HEK293 (cell line): ENCODE results near the gene CYP11A1.

Experiments used
- GLI2 ChIP-seq: fragments of 450-650 bp; formaldehyde crosslinking; IDR thresholded peaks from 2 replicates; pipeline ENCODE4; 2017; ENCODE audit warnings: missing biosample characterization, missing genetic modification characterization, low read depth, borderline replicate concordance
- GLI4 ChIP-seq: fragments of 450-650 bp; formaldehyde crosslinking; IDR thresholded peaks from 2 replicates; pipeline ENCODE4 v1.5.1; 2016; ENCODE audit warnings: missing biosample characterization, missing genetic modification characterization
- SP3 ChIP-seq: fragments of 450-650 bp; formaldehyde crosslinking; IDR thresholded peaks from 2 replicates; pipeline ENCODE4 v1.5.1; 2016; ENCODE audit warnings: missing biosample characterization, missing genetic modification characterization
- ZBTB1 ChIP-seq: fragments of 450-650 bp; formaldehyde crosslinking; IDR thresholded peaks from 2 replicates; pipeline ENCODE4 v1.5.1; 2016; ENCODE audit warnings: missing biosample characterization, missing genetic modification characterization
- ZNF223 ChIP-seq: fragments of 450-650 bp; formaldehyde crosslinking; IDR thresholded peaks from 2 replicates; pipeline ENCODE4 v1.5.1; 2016; ENCODE audit warnings: missing biosample characterization, missing genetic modification characterization
- ZNF266 ChIP-seq: fragments of 450-650 bp; formaldehyde crosslinking; IDR thresholded peaks from 2 replicates; pipeline ENCODE4 v1.5.1; 2016; ENCODE audit warnings: missing biosample characterization, missing genetic modification characterization, low read depth
- ZNF37A ChIP-seq: fragments of 450-650 bp; IDR thresholded peaks from 2 replicates; pipeline ENCODE4 v1.5.1; 2018; ENCODE audit warnings: missing biosample characterization, missing genetic modification characterization
- ZNF394 ChIP-seq: fragments of 450-650 bp; formaldehyde crosslinking; IDR thresholded peaks from 2 replicates; pipeline ENCODE4 v1.5.1; 2016; ENCODE audit warnings: missing biosample characterization, missing genetic modification characterization, mild to moderate bottlenecking, moderate library complexity, borderline replicate concordance
- ZNF549 ChIP-seq: fragments of 450-650 bp; IDR thresholded peaks from 2 replicates; pipeline ENCODE4 v1.5.1; 2018; ENCODE audit warnings: missing biosample characterization, missing genetic modification characterization, mild to moderate bottlenecking, inconsistent platforms, moderate library complexity
- ZNF561 ChIP-seq: fragments of 450-650 bp; IDR thresholded peaks from 2 replicates; pipeline ENCODE4 v1.5.1; 2018; ENCODE audit warnings: missing biosample characterization, missing genetic modification characterization, borderline replicate concordance
- ZNF623 ChIP-seq: fragments of 450-650 bp; formaldehyde crosslinking; IDR thresholded peaks from 2 replicates; pipeline ENCODE4 v1.5.1; 2016; ENCODE audit warnings: missing biosample characterization, missing genetic modification characterization
- ZNF658 ChIP-seq: fragments of 450-650 bp; formaldehyde crosslinking; IDR thresholded peaks from 2 replicates; pipeline ENCODE4; 2016; ENCODE audit warnings: missing biosample characterization, missing genetic modification characterization
- ZNF768 ChIP-seq: fragments of 450-650 bp; formaldehyde crosslinking; IDR thresholded peaks from 2 replicates; pipeline ENCODE4 v1.5.1; 2018; ENCODE audit warnings: missing biosample characterization, mild to moderate bottlenecking, missing genetic modification characterization
- ZNF792 ChIP-seq: fragments of 450-650 bp; formaldehyde crosslinking; IDR thresholded peaks from 2 replicates; pipeline ENCODE4 v1.5.1; 2016; ENCODE audit warnings: missing biosample characterization, missing genetic modification characterization
- TF ChIP-seq, protein P1 (sequence below): fragments of 450-650 bp; formaldehyde crosslinking; IDR thresholded peaks from 2 replicates; pipeline ENCODE4 v1.5.1; 2016; ENCODE audit warnings: missing biosample characterization, missing genetic modification characterization, borderline replicate concordance
- TF ChIP-seq, protein P2 (sequence below): fragments of 450-650 bp; formaldehyde crosslinking; IDR thresholded peaks from 2 replicates; pipeline ENCODE4 v1.5.1; 2016; ENCODE audit warnings: missing biosample characterization, missing genetic modification characterization, borderline replicate concordance
- TF ChIP-seq, protein P3 (sequence below): fragments of 450-650 bp; IDR thresholded peaks from 2 replicates; pipeline ENCODE4 v1.5.1; 2018; ENCODE audit warnings: missing biosample characterization, missing genetic modification characterization
- TF ChIP-seq, protein P4 (sequence below): fragments of 450-650 bp; formaldehyde crosslinking; IDR thresholded peaks from 2 replicates; pipeline ENCODE4; 2016; ENCODE audit warnings: missing biosample characterization, missing genetic modification characterization
- TF ChIP-seq, protein P5 (sequence below): fragments of 450-650 bp; formaldehyde crosslinking; IDR thresholded peaks from 2 replicates; pipeline ENCODE4 v1.5.1; 2016; ENCODE audit warnings: missing biosample characterization, missing genetic modification characterization
- TF ChIP-seq, protein P6 (sequence below): fragments of 450-650 bp; formaldehyde crosslinking; IDR thresholded peaks from 2 replicates; pipeline ENCODE4 v1.5.1; 2017; ENCODE audit warnings: missing biosample characterization, missing genetic modification characterization
- TF ChIP-seq, protein P7 (sequence below): fragments of 450-650 bp; formaldehyde crosslinking; IDR thresholded peaks from 2 replicates; pipeline ENCODE4 v1.5.1; 2016; ENCODE audit warnings: missing biosample characterization, missing genetic modification characterization, borderline replicate concordance

CYP11A1 gene

DNA sequence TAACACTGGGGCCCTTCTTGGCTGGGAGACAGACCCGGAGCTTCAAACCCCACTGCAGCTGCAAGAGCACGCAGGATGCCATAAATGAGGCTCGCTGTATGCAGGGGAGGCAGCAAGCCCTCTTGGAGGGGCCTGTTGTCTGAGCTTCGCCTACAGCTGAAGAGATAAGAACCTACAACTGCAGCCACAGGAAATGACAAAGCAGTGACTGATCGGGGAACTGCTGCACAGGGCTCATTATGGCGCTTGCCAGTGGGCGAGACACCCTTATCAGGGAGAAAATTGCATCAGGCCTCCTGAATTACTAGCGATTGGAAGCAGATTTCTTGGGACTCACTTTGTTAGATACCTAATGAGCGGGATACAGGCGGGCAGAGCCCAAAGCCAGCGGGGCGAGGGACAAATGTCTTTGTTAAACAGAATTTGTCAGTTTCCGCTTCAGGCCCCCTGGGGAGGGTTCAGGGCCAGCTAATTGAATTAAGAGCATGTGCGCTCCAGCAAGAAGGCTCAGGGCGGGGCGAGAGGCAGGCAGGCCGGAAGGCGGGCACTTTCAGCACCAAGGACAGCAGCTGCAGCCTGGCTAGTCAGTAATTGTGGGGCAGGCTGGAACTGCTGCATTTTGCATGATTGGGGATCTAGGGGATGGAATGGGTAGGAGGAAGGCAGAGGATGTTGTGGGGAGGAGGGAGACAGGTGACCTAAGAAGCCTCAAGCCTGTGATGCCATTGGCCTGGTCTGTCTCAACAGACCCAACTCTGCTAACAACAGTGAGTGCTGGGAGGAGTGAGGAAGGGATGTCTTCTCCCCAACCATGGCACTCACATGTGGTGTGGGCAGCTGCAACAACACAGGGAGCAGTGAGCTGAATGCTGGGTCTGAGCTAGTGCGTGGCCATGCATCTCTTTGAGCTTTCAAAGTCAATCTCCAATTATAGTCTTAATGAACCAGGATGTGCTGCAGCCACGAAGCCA, 76.1 kb downstream of the CYP11A1 start (continued):
- TF ChIP-seq, protein P1, sequence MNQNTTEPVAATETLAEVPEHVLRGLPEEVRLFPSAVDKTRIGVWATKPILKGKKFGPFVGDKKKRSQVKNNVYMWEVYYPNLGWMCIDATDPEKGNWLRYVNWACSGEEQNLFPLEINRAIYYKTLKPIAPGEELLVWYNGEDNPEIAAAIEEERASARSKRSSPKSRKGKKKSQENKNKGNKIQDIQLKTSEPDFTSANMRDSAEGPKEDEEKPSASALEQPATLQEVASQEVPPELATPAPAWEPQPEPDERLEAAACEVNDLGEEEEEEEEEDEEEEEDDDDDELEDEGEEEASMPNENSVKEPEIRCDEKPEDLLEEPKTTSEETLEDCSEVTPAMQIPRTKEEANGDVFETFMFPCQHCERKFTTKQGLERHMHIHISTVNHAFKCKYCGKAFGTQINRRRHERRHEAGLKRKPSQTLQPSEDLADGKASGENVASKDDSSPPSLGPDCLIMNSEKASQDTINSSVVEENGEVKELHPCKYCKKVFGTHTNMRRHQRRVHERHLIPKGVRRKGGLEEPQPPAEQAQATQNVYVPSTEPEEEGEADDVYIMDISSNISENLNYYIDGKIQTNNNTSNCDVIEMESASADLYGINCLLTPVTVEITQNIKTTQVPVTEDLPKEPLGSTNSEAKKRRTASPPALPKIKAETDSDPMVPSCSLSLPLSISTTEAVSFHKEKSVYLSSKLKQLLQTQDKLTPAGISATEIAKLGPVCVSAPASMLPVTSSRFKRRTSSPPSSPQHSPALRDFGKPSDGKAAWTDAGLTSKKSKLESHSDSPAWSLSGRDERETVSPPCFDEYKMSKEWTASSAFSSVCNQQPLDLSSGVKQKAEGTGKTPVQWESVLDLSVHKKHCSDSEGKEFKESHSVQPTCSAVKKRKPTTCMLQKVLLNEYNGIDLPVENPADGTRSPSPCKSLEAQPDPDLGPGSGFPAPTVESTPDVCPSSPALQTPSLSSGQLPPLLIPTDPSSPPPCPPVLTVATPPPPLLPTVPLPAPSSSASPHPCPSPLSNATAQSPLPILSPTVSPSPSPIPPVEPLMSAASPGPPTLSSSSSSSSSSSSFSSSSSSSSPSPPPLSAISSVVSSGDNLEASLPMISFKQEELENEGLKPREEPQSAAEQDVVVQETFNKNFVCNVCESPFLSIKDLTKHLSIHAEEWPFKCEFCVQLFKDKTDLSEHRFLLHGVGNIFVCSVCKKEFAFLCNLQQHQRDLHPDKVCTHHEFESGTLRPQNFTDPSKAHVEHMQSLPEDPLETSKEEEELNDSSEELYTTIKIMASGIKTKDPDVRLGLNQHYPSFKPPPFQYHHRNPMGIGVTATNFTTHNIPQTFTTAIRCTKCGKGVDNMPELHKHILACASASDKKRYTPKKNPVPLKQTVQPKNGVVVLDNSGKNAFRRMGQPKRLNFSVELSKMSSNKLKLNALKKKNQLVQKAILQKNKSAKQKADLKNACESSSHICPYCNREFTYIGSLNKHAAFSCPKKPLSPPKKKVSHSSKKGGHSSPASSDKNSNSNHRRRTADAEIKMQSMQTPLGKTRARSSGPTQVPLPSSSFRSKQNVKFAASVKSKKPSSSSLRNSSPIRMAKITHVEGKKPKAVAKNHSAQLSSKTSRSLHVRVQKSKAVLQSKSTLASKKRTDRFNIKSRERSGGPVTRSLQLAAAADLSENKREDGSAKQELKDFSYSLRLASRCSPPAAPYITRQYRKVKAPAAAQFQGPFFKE (tag by site-specific recombination), result peak; percentile 44
- TF ChIP-seq ZNF768 (no peak), ZNF623 (tag by site-specific recombination) (0 out of 2 replicates have a peak, but pooled peaks have one; percentile 11), SP3 (tag by site-specific recombination) (peak; percentile 67), ZNF792 (tag by site-specific recombination) (no peak), ZNF394 (tag by site-specific recombination) (peak; percentile 69; the same call in 1 of the 2 replicates), ZNF266 (tag by site-specific recombination) (no peak), ZBTB1 (tag by site-specific recombination) (no peak), ZNF549 (tag by site-specific recombination) (no peak), ZNF658 (tag by site-specific recombination) (no peak), GLI2 (tag by site-specific recombination) (no peak), ZNF37A (tag by site-specific recombination) (no peak), ZNF561 (tag by site-specific recombination) (no peak), ZNF223 (tag by site-specific recombination) (no peak), GLI4 (tag by site-specific recombination) (no peak)
- TF ChIP-seq, protein P2, sequence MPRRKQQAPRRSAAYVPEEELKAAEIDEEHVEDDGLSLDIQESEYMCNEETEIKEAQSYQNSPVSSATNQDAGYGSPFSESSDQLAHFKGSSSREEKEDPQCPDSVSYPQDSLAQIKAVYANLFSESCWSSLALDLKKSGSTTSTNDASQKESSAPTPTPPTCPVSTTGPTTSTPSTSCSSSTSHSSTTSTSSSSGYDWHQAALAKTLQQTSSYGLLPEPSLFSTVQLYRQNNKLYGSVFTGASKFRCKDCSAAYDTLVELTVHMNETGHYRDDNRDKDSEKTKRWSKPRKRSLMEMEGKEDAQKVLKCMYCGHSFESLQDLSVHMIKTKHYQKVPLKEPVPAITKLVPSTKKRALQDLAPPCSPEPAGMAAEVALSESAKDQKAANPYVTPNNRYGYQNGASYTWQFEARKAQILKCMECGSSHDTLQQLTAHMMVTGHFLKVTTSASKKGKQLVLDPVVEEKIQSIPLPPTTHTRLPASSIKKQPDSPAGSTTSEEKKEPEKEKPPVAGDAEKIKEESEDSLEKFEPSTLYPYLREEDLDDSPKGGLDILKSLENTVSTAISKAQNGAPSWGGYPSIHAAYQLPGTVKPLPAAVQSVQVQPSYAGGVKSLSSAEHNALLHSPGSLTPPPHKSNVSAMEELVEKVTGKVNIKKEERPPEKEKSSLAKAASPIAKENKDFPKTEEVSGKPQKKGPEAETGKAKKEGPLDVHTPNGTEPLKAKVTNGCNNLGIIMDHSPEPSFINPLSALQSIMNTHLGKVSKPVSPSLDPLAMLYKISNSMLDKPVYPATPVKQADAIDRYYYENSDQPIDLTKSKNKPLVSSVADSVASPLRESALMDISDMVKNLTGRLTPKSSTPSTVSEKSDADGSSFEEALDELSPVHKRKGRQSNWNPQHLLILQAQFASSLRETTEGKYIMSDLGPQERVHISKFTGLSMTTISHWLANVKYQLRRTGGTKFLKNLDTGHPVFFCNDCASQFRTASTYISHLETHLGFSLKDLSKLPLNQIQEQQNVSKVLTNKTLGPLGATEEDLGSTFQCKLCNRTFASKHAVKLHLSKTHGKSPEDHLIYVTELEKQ (tag by site-specific recombination), result no peak; the same call in 1 of the 2 replicates
- TF ChIP-seq, protein P3, sequence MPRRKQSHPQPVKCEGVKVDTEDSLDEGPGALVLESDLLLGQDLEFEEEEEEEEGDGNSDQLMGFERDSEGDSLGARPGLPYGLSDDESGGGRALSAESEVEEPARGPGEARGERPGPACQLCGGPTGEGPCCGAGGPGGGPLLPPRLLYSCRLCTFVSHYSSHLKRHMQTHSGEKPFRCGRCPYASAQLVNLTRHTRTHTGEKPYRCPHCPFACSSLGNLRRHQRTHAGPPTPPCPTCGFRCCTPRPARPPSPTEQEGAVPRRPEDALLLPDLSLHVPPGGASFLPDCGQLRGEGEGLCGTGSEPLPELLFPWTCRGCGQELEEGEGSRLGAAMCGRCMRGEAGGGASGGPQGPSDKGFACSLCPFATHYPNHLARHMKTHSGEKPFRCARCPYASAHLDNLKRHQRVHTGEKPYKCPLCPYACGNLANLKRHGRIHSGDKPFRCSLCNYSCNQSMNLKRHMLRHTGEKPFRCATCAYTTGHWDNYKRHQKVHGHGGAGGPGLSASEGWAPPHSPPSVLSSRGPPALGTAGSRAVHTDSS, result no peak
- TF ChIP-seq, protein P4, sequence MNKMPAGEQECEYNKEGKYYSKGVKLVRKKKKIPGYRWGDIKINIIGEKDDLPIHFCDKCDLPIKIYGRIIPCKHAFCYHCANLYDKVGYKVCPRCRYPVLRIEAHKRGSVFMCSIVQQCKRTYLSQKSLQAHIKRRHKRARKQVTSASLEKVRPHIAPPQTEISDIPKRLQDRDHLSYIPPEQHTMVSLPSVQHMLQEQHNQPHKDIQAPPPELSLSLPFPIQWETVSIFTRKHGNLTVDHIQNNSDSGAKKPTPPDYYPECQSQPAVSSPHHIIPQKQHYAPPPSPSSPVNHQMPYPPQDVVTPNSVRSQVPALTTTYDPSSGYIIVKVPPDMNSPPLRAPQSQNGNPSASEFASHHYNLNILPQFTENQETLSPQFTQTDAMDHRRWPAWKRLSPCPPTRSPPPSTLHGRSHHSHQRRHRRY (tag by site-specific recombination), result no peak
- TF ChIP-seq, protein P5, sequence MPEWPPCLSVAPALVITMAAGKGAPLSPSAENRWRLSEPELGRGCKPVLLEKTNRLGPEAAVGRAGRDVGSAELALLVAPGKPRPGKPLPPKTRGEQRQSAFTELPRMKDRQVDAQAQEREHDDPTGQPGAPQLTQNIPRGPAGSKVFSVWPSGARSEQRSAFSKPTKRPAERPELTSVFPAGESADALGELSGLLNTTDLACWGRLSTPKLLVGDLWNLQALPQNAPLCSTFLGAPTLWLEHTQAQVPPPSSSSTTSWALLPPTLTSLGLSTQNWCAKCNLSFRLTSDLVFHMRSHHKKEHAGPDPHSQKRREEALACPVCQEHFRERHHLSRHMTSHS, result no peak
- TF ChIP-seq, protein P6, sequence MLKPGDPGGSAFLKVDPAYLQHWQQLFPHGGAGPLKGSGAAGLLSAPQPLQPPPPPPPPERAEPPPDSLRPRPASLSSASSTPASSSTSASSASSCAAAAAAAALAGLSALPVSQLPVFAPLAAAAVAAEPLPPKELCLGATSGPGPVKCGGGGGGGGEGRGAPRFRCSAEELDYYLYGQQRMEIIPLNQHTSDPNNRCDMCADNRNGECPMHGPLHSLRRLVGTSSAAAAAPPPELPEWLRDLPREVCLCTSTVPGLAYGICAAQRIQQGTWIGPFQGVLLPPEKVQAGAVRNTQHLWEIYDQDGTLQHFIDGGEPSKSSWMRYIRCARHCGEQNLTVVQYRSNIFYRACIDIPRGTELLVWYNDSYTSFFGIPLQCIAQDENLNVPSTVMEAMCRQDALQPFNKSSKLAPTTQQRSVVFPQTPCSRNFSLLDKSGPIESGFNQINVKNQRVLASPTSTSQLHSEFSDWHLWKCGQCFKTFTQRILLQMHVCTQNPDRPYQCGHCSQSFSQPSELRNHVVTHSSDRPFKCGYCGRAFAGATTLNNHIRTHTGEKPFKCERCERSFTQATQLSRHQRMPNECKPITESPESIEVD (tag by site-specific recombination), result no peak
- TF ChIP-seq, protein P7, sequence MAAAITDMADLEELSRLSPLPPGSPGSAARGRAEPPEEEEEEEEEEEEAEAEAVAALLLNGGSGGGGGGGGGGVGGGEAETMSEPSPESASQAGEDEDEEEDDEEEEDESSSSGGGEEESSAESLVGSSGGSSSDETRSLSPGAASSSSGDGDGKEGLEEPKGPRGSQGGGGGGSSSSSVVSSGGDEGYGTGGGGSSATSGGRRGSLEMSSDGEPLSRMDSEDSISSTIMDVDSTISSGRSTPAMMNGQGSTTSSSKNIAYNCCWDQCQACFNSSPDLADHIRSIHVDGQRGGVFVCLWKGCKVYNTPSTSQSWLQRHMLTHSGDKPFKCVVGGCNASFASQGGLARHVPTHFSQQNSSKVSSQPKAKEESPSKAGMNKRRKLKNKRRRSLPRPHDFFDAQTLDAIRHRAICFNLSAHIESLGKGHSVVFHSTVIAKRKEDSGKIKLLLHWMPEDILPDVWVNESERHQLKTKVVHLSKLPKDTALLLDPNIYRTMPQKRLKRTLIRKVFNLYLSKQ (tag by site-specific recombination), result no peak
